GM23248 (cell line): Measurements from ENCODE around the gene NCAN.

Source experiments
- EZH2 ChIP-seq: fragments of 200-600 bp; sonication (generic); IDR thresholded peaks from 2 replicates; pipeline ENCODE4 v1.6.1; 2018; ENCODE audit warnings: antibody characterized with exemption, mild to moderate bottlenecking; ENCODE audit not compliant: insufficient read depth, poor library complexity, severe bottlenecking
- EZH2phosphoT487 ChIP-seq: fragments of 200-600 bp; sonication (generic); IDR thresholded peaks from 2 replicates; pipeline ENCODE4 v1.6.1; 2018; ENCODE audit warnings: antibody characterized with exemption, moderate library complexity, mild to moderate bottlenecking, low read depth; ENCODE audit not compliant: insufficient read depth

GRCh38 chr19:19296953-19297689 lies 85.4 kb downstream of the NCAN start:
- TF ChIP-seq EZH2 (no peak), EZH2phosphoT487 (no peak)
